CD14-positive monocyte (primary cell): ENCODE results near the gene CFTR. TPM values are rescaled to one million over a fixed set of nuclear protein-coding genes. Genes with fewer than 3 reads are reported as not detected.

Experiments used
- DNase-seq, 3 donors: peaks; one replicate each; pipeline ENCODE4 v3.0.0-alpha.2; 2011 to 2022
- H2AFZ ChIP-seq: 2 replicates; pipeline ENCODE4 v1.6.0; 2012; ENCODE audit warnings: mild to moderate bottlenecking, low read depth, low read length, inconsistent platforms; ENCODE audit not compliant: insufficient read depth, poor library complexity, severe bottlenecking
- H3K27ac ChIP-seq, 2 donors: 1 replicate in 1 of 2; 2 replicates in 1 of 2; pipeline ENCODE4 v1.5.1; 2012 to 2013; ENCODE audit warnings: low read length in 2 of 2, control low read depth in 1 of 2, inconsistent platforms in 1 of 2, low read depth in 1 of 2, mild to moderate bottlenecking in 1 of 2
- H3K27me3 ChIP-seq, 2 donors: one replicate each; pipeline versions ENCODE4 v1.6.0 to v1.6.1; 2011 to 2013; ENCODE audit warnings: low read length in 2 of 2; ENCODE audit not compliant: control insufficient read depth in 2 of 2, insufficient read depth in 2 of 2
- H3K36me3 ChIP-seq, 2 donors: replicated peaks in 1 of 2; 1 replicate in 1 of 2; 2 replicates in 1 of 2; pipeline versions ENCODE4 v1.5.1 to v1.6.1; 2012 to 2013; ENCODE audit warnings: low read length in 2 of 2, control low read depth in 1 of 2, inconsistent platforms in 1 of 2, mild to moderate bottlenecking in 1 of 2; ENCODE audit not compliant: insufficient read depth in 2 of 2, control insufficient read depth in 1 of 2
- H3K4me1 ChIP-seq, 2 donors: 1 replicate in 1 of 2; 2 replicates in 1 of 2; pipeline versions ENCODE4 v1.5.1 to v1.6.1; 2012 to 2013; ENCODE audit warnings: low read length in 2 of 2, control low read depth in 1 of 2, inconsistent platforms in 1 of 2, mild to moderate bottlenecking in 1 of 2, moderate library complexity in 1 of 2; ENCODE audit not compliant: insufficient read depth in 2 of 2, control insufficient read depth in 1 of 2
- H3K4me2 ChIP-seq: replicated peaks from 2 replicates; pipeline ENCODE3; 2012; ENCODE audit warnings: low read length, moderate library complexity, mild to moderate bottlenecking; ENCODE audit not compliant: poor library complexity, severe bottlenecking; ENCODE audit errors: extremely low read depth
- H3K4me3 ChIP-seq, 3 experiments: fragments of 200-600 bp in 1 of 3; sonication (generic) in 1 of 3; replicated peaks in 1 of 3; 1 replicate in 2 of 3; 2 replicates in 1 of 3; pipeline ENCODE4 v1.5.1; 2011 to 2013; ENCODE audit warnings: low read length in 3 of 3, mild to moderate bottlenecking in 3 of 3, control low read depth in 2 of 3, low read depth in 2 of 3, inconsistent platforms in 1 of 3, moderate library complexity in 1 of 3
- H3K79me2 ChIP-seq: 2 replicates; pipeline ENCODE4 v1.6.0; 2012; ENCODE audit warnings: mild to moderate bottlenecking, control low read depth, inconsistent platforms, low read length, moderate library complexity; ENCODE audit not compliant: insufficient read depth
- H3K9ac ChIP-seq: 2 replicates; pipeline ENCODE4 v1.6.0; 2017; ENCODE audit warnings: low read length, mild to moderate bottlenecking; ENCODE audit not compliant: insufficient read depth, poor library complexity, severe bottlenecking
- H3K9me3 ChIP-seq, 2 donors: replicated peaks in 1 of 2; 1 replicate in 1 of 2; 2 replicates in 1 of 2; pipeline versions ENCODE4 v1.5.1 to v1.6.1; 2012 to 2013; ENCODE audit warnings: low read length in 2 of 2, control low read depth in 1 of 2; ENCODE audit not compliant: control insufficient read depth in 1 of 2, insufficient read depth in 1 of 2
- H4K20me1 ChIP-seq: 2 replicates; pipeline ENCODE4 v1.6.0; 2012; ENCODE audit warnings: mild to moderate bottlenecking, low read length, control low read depth, moderate library complexity; ENCODE audit not compliant: insufficient read depth
- H3K27ac Mint-ChIP-seq, 7 donors: one replicate each; pipeline ENCODE4 v1.8.0; 2020; ENCODE audit warnings: mild to moderate bottlenecking in 7 of 7, mixed read lengths in 7 of 7, moderate library complexity in 6 of 7, inconsistent platforms in 2 of 7
- H3K27me3 Mint-ChIP-seq, 3 donors: one replicate each; pipeline ENCODE4 v1.8.0; 2021 to 2022; ENCODE audit warnings: low read depth in 3 of 3, mild to moderate bottlenecking in 3 of 3, mixed read lengths in 3 of 3, moderate library complexity in 3 of 3, inconsistent platforms in 1 of 3
- H3K36me3 Mint-ChIP-seq, 2 donors: one replicate each; pipeline ENCODE4 v1.8.0; 2020; ENCODE audit warnings: mixed read lengths in 2 of 2, inconsistent platforms in 1 of 2, mild to moderate bottlenecking in 1 of 2
- H3K4me1 Mint-ChIP-seq: one replicate; pipeline ENCODE4 v1.8.0; 2020; ENCODE audit warnings: mild to moderate bottlenecking, mixed read lengths
- H3K4me3 Mint-ChIP-seq, 2 donors: one replicate each; pipeline ENCODE4 v1.8.0; 2020; ENCODE audit warnings: mild to moderate bottlenecking in 2 of 2, mixed read lengths in 2 of 2, moderate library complexity in 1 of 2
- H3K9me3 Mint-ChIP-seq, 7 donors: one replicate each; pipeline ENCODE4 v1.8.0; 2020 to 2022; ENCODE audit warnings: mixed read lengths in 7 of 7, mild to moderate bottlenecking in 6 of 7, moderate library complexity in 6 of 7, inconsistent platforms in 2 of 7
- CTCF ChIP-seq: fragments of 200-600 bp; IDR thresholded peaks from one replicate; pipeline ENCODE4 v1.8.0; 2022; ENCODE audit warnings: antibody characterized with exemption, mild to moderate bottlenecking
- WGBS: methylation state at CpG from one replicate; pipeline ENCODE4 v1.1.5; 2013; ENCODE audit warnings: missing lambda C conversion rate; ENCODE audit not compliant: insufficient coverage; 5-methylcytosine and 5-hydroxymethylcytosine counted together
- intact Hi-C, 2 donors: fragments of 100-400 bp; cut with micrococcal nuclease; formaldehyde crosslinking; loops; one replicate each; pipeline versions ENCODE4 v1.15.0 to v1.15.1; 2023
- polyA plus RNA-seq, 3 donors: library from polyadenylated mRNA; depleted of rRNA in 1 of 3; unstranded in 2 of 3; stranded (reverse) in 1 of 3; fragments of 300-500 nt in 2 of 3; fragments of >200 nt in 1 of 3; fragmentation: Illumina TruSeq in 2 of 3; gene quantifications; 1 replicate in 2 of 3; 2 replicates in 1 of 3; pipeline ENCODE4 v1.2.3, GENCODE V29; 2012 to 2021
- small RNA-seq: library from RNA; depleted of rRNA; stranded (forward); fragments of <200 nt; gene quantifications from one replicate; pipeline ENCODE3, GENCODE V24; 2012; ENCODE audit warnings: low read depth; ENCODE audit not compliant: insufficient read length

CFTR gene
- polyA plus RNA-seq, 3 donors, result not detected

GRCh38 chr7:117716707-117717299, 237.0 kb downstream of the CFTR start:
- Histone ChIP-seq H3K4me1 (no peaks in the 10 kb centered on the region), H3K4me3 (no peak overlapping the region), H3K79me2 (no peaks in the 10 kb centered on the region), H3K27me3 (no peaks in the 10 kb centered on the region), H4K20me1 (no peaks in the 10 kb centered on the region), H3K27ac (no peak overlapping the region), H3K4me2 (no peak overlapping the region), H2AFZ (no peak overlapping the region), H3K36me3 (no peaks in the 10 kb centered on the region), H3K9me3 (no peaks in the 10 kb centered on the region), H3K9ac (no peak overlapping the region)
- Mint-ChIP-seq H3K9me3 (no peaks in the 10 kb centered on the region), H3K27me3 (peaks cover 0 to 2% (median 1%) of the 10 kb centered on the region in 3 donors), H3K4me3 (no peak overlapping the region), H3K27ac (no peak overlapping the region), H3K36me3 (no peaks in the 10 kb centered on the region), H3K4me1 (no peaks in the 10 kb centered on the region)
- 95% methylated on average over 3 of the region's 5 CpGs for WGBS
- TF ChIP-seq CTCF, result no peak
- no peak for DNase-seq
- intact Hi-C loops, result no loop called here

- H3K79me2 ChIP-seq, result no peaks in the 10 kb centered on the region
- no peak overlapping the region for H2AFZ ChIP-seq
- no peak for TF ChIP-seq CTCF
- H3K36me3 Mint-ChIP-seq, result no peaks in the 10 kb centered on the region
- no peaks in the 10 kb centered on the region for H3K4me1 Mint-ChIP-seq
- H3K27me3 Mint-ChIP-seq, result peaks cover 0 to 2% (median 1%) of the 10 kb centered on the region in 3 donors
- H3K4me1 ChIP-seq, result no peaks in the 10 kb centered on the region
- DNase-seq, result no peak
- H3K4me2 ChIP-seq, result no peak overlapping the region
- no peak overlapping the region for H3K27ac Mint-ChIP-seq
- intact Hi-C loops, result no loop called here
- H3K27ac ChIP-seq, result no peak overlapping the region
- H3K36me3 ChIP-seq, result no peaks in the 10 kb centered on the region
- H3K9ac ChIP-seq, result no peak overlapping the region
- H3K4me3 ChIP-seq, result no peak overlapping the region
- no peak overlapping the region for H3K4me3 Mint-ChIP-seq
- H3K9me3 Mint-ChIP-seq, result no peaks in the 10 kb centered on the region
- no peaks in the 10 kb centered on the region for H3K9me3 ChIP-seq
- 67% methylated on average over 1 of the region's 2 CpGs for WGBS
- no peaks in the 10 kb centered on the region for H4K20me1 ChIP-seq
- H3K27me3 ChIP-seq, result no peaks in the 10 kb centered on the region
Observed at GRCh38 chr7:117717357-117717756, 237.5 kb downstream of the CFTR start.

Small RNA genes within 50 kb of the gene (small RNA-seq; reads per million reads assigned to genes)
- gene AC000111.1 (not detected), gene AC000111.2 (not detected)

Other genes starting within 250 kb of the CFTR start
- not detected for gene WNT2, start 157.0 kb upstream of the CFTR start, polyA plus RNA-seq
- not detected for gene ASZ1, start 52.5 kb upstream of the CFTR start, polyA plus RNA-seq